Peyer's patch (tissue), 4 donors: Measurements from ENCODE around the gene NDUFS2. TPM values are rescaled to one million over a fixed set of nuclear protein-coding genes. Genes with fewer than 3 reads are reported as not detected.
A peak's percentile ranks its signal among the peaks of the same experiment; 100 is the strongest.

Experiments
- DNase-seq, 3 donors: peaks; one replicate each; pipeline ENCODE4 v3.0.0-alpha.2; 2017 to 2019
- H3K27ac ChIP-seq, 4 donors: fragments of 200-600 bp; sonication (generic); one replicate each; pipeline ENCODE4 v1.5.1; 2016 to 2019
- H3K27me3 ChIP-seq, 2 donors: fragments of 200-600 bp; sonication (generic); one replicate each; pipeline ENCODE4 v1.5.1; 2019
- H3K36me3 ChIP-seq, 3 donors: fragments of 200-600 bp; sonication (generic); one replicate each; pipeline ENCODE4 v1.5.1; 2016 to 2019
- H3K4me1 ChIP-seq, 4 donors: fragments of 200-600 bp; sonication (generic); one replicate each; pipeline ENCODE4 v1.5.1; 2016 to 2019
- H3K4me3 ChIP-seq, 4 donors: fragments of 200-600 bp; sonication (generic); 1 replicate in 3 of 4; 2 replicates in 1 of 4; pipeline ENCODE4 v1.5.1; 2016 to 2019; ENCODE audit warnings: mild to moderate bottlenecking in 1 of 4
- H3K9me3 ChIP-seq, 4 donors: fragments of 200-600 bp; sonication (generic); one replicate each; pipeline ENCODE4 v1.5.1; 2016 to 2019; ENCODE audit warnings: mild to moderate bottlenecking in 1 of 4
- POLR2A ChIP-seq, 2 donors: fragments of 450-650 bp; IDR thresholded peaks; one replicate each; pipeline ENCODE4 v1.5.1; 2017; ENCODE audit warnings: antibody characterized with exemption in 2 of 2, mild to moderate bottlenecking in 2 of 2, moderate library complexity in 2 of 2
- total RNA-seq, 4 donors: library from RNA; depleted of rRNA; stranded (reverse); fragments of >200 nt; gene quantifications; one replicate each; pipeline ENCODE4 v1.1.0, GENCODE V29; 2016
- TF ChIP-seq, protein P1 (sequence below), 6 experiments: fragments of 450-650 bp in 4 of 6; fragments of 200-600 bp in 2 of 6; sonication (generic) in 1 of 6; IDR thresholded peaks; one replicate each; pipeline ENCODE4 v1.5.1; 2017 to 2019; ENCODE audit warnings: antibody characterized with exemption in 6 of 6, mild to moderate bottlenecking in 3 of 6, moderate library complexity in 1 of 6

Gene NDUFS2
- total RNA-seq, 4 donors from 2014 or later, result 157 to 192 (median 176) TPM

DNA sequence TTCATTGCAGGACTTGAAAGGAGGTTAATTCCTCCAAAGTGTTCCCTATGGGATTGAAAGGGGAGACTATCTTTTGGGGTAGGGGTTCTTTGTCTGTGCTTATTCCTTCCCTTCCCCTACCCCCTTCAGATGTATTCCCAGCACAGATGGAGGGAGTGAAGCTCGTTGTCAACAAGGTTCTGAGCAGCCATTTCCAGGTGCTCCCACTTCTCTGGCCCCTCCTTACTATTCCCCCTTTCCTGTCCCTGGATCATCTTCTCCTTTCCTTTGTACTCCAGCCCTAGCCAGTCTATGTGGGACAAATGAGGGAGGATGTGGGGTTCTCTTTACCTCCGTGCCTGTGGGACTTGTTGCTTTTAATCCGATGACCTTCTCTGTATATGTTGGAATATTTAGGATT lies 24.6 kb downstream of the NDUFS2 start:
- no peak for DNase-seq
- Histone ChIP-seq H3K27me3 (no peaks in the 10 kb centered on the region), H3K4me3 (peak overlapping the region; percentile 64 to 83 (median 68)), H3K36me3 (peaks cover 0 to 23% (median 0%) of the 10 kb centered on the region in 3 donors), H3K4me1 (peaks cover 6 to 40% (median 10%) of the 10 kb centered on the region in 4 donors), H3K27ac (peak overlapping the region; percentile 70 to 76 (median 74)), H3K9me3 (no peaks in the 10 kb centered on the region)
- no peak for TF ChIP-seq POLR2A (IDR thresholded peaks at IDR 0.05)
- TF ChIP-seq, protein P1, sequence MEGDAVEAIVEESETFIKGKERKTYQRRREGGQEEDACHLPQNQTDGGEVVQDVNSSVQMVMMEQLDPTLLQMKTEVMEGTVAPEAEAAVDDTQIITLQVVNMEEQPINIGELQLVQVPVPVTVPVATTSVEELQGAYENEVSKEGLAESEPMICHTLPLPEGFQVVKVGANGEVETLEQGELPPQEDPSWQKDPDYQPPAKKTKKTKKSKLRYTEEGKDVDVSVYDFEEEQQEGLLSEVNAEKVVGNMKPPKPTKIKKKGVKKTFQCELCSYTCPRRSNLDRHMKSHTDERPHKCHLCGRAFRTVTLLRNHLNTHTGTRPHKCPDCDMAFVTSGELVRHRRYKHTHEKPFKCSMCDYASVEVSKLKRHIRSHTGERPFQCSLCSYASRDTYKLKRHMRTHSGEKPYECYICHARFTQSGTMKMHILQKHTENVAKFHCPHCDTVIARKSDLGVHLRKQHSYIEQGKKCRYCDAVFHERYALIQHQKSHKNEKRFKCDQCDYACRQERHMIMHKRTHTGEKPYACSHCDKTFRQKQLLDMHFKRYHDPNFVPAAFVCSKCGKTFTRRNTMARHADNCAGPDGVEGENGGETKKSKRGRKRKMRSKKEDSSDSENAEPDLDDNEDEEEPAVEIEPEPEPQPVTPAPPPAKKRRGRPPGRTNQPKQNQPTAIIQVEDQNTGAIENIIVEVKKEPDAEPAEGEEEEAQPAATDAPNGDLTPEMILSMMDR (IDR thresholded peaks at IDR 0.05), result no peak

- peak overlapping the region in 2 of 4 donors; percentile 5 to 73 for H3K27ac ChIP-seq
- H3K27me3 ChIP-seq, result no peaks in the 10 kb centered on the region
- peaks cover 6 to 40% (median 10%) of the 10 kb centered on the region in 4 donors for H3K4me1 ChIP-seq
- peaks cover 0 to 23% (median 0%) of the 10 kb centered on the region in 3 donors for H3K36me3 ChIP-seq
- TF ChIP-seq, protein P1 (IDR thresholded peaks at IDR 0.05), result peak; percentile 80 to 95 (median 87)
- TF ChIP-seq POLR2A (IDR thresholded peaks at IDR 0.05), result no peak
- H3K9me3 ChIP-seq, result no peaks in the 10 kb centered on the region
- peak overlapping the region in 2 of 4 donors; percentile 68 to 83 for H3K4me3 ChIP-seq
- peak; percentile 82 to 93 (median 86) for DNase-seq
Measured at GRCh38 chr1:161227196-161227871, 25.2 kb downstream of the NDUFS2 start.

DNA sequence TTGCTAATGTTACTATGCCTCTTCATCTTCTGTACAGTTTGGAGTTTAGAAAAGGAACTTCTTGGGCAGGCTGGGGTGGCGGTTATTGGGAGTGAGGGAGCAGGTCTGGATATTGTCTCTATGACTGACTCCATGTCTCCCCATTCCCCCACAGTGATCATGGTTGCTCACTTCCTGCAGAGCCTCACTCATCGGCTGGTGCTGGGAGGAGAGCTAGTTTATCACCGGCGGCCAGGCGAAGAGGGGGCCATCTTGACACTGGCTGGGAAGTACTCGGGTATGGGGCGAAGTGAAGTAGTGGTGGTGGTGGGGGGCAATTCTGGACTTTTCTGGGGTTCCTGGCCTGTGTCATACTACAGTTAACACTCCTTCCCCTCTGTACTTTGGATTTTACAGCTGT lies 25.9 kb downstream of the NDUFS2 start:
- Histone ChIP-seq H3K9me3 (no peaks in the 10 kb centered on the region), H3K27me3 (no peaks in the 10 kb centered on the region), H3K4me1 (peaks cover 6 to 40% (median 10%) of the 10 kb centered on the region in 4 donors), H3K27ac (peak overlapping the region in 1 of 4 donors; percentile 73), H3K4me3 (no peak overlapping the region), H3K36me3 (peaks cover 0 to 23% (median 0%) of the 10 kb centered on the region in 3 donors)
- no peak for DNase-seq
- no peak for TF ChIP-seq POLR2A (IDR thresholded peaks at IDR 0.05)
- TF ChIP-seq, protein P1 (IDR thresholded peaks at IDR 0.05), result no peak

GRCh38 chr1:161229896-161230295 lies 27.7 kb downstream of the NDUFS2 start:
- Histone ChIP-seq H3K36me3 (peaks cover 0 to 23% (median 0%) of the 10 kb centered on the region in 3 donors), H3K9me3 (no peaks in the 10 kb centered on the region), H3K4me3 (no peak overlapping the region), H3K27ac (no peak overlapping the region), H3K4me1 (peaks cover 4 to 27% (median 9%) of the 10 kb centered on the region in 4 donors), H3K27me3 (no peaks in the 10 kb centered on the region)
- no peak for DNase-seq
- TF ChIP-seq, protein P1 (IDR thresholded peaks at IDR 0.05), result no peak
- no peak for TF ChIP-seq POLR2A (IDR thresholded peaks at IDR 0.05)

DNA sequence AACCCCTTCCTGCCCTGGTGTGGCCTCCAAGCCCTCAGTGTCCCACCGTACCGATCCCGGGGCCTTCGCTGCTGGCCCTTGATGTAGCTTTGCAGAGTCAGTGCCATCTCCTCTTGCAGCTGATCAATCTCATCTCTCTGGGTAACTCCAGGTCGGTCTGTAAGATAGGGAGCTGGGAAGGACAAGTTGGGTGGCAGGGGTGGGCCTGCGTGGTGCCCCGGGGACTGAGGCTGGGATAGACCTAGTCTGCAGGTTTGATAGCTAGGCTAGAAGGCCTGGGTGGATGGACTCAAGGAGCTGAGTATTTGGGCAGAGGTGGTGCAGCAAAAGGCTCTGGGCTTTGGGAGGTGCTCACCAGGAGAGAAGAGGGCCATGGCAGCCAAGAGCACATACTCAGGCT lies 28.6 kb downstream of the NDUFS2 start:
- H3K9me3 ChIP-seq, result no peaks in the 10 kb centered on the region
- H3K36me3 ChIP-seq, result peaks cover 0 to 23% (median 0%) of the 10 kb centered on the region in 3 donors
- DNase-seq, result no peak
- H3K4me1 ChIP-seq, result peaks cover 0 to 22% (median 6%) of the 10 kb centered on the region in 4 donors
- H3K27me3 ChIP-seq, result no peaks in the 10 kb centered on the region
- H3K4me3 ChIP-seq, result no peak overlapping the region
- TF ChIP-seq, protein P1 (IDR thresholded peaks at IDR 0.05), result no peak
- no peak for TF ChIP-seq POLR2A (IDR thresholded peaks at IDR 0.05)
- H3K27ac ChIP-seq, result no peak overlapping the region
